ENCODE data around the gene EXOC4.

EXOC4 gene

GRCh38 chr7:133693281-133693680, 440.4 kb downstream of the EXOC4 start:
- no peak overlapping the region for H3K27ac ChIP-seq (ENCODE audit: low read depth, low read length, severe bottlenecking)
- H3K36me3 ChIP-seq (ENCODE audit: control insufficient read depth, insufficient read depth, low read length): no peaks in the 10 kb centered on the region
- H3K9me3 ChIP-seq (ENCODE audit: control insufficient read depth, low read length): no peaks in the 10 kb centered on the region
- no peak overlapping the region for H3K4me3 ChIP-seq (ENCODE audit: extremely low read depth, insufficient read depth, low read length, poor library complexity, severe bottlenecking)
- H3K4me1 ChIP-seq (ENCODE audit: control insufficient read depth, insufficient read depth, low read length, poor library complexity, severe bottlenecking): peaks cover 1% of the 10 kb centered on the region
- 94 to 100% methylated on average over 2 to 3 of the region's 5 CpGs for WGBS, 2 experiments (ENCODE audit: insufficient coverage in 2 of 2)

- 83 to 93% methylated on average over 2 to 3 of the region's 4 CpGs for WGBS, 2 experiments (ENCODE audit: insufficient coverage in 2 of 2)
- no peak overlapping the region for H3K4me3 ChIP-seq (ENCODE audit: extremely low read depth, insufficient read depth, low read length, poor library complexity, severe bottlenecking)
- H3K27ac ChIP-seq (ENCODE audit: low read depth, low read length, severe bottlenecking): no peak overlapping the region
- no peaks in the 10 kb centered on the region for H3K9me3 ChIP-seq (ENCODE audit: control insufficient read depth, low read length)
- no peaks in the 10 kb centered on the region for H3K36me3 ChIP-seq (ENCODE audit: control insufficient read depth, insufficient read depth, low read length)
- peaks cover 3% of the 10 kb centered on the region for H3K4me1 ChIP-seq (ENCODE audit: control insufficient read depth, insufficient read depth, low read length, poor library complexity, severe bottlenecking)
Measured at GRCh38 chr7:133696056-133696455, 443.2 kb downstream of the EXOC4 start.

GRCh38 chr7:133697585-133697984, 444.7 kb downstream of the EXOC4 start:
- peaks cover 3% of the 10 kb centered on the region for H3K4me1 ChIP-seq (ENCODE audit: control insufficient read depth, insufficient read depth, low read length, poor library complexity, severe bottlenecking)
- WGBS, 2 experiments (ENCODE audit: insufficient coverage in 2 of 2): 90 to 95% methylated on average over 2 to 3 of the region's 4 CpGs
- no peaks in the 10 kb centered on the region for H3K36me3 ChIP-seq (ENCODE audit: control insufficient read depth, insufficient read depth, low read length)
- H3K4me3 ChIP-seq (ENCODE audit: extremely low read depth, insufficient read depth, low read length, poor library complexity, severe bottlenecking): no peak overlapping the region
- no peaks in the 10 kb centered on the region for H3K9me3 ChIP-seq (ENCODE audit: control insufficient read depth, low read length)
- no peak overlapping the region for H3K27ac ChIP-seq (ENCODE audit: low read depth, low read length, severe bottlenecking)

GRCh38 chr7:133698127-133698526, 445.2 kb downstream of the EXOC4 start:
- H3K27ac ChIP-seq (ENCODE audit: low read depth, low read length, severe bottlenecking): no peak overlapping the region
- 80 to 88% methylated on average over 2 to 3 of the region's 6 CpGs for WGBS, 2 experiments (ENCODE audit: insufficient coverage in 2 of 2)
- no peaks in the 10 kb centered on the region for H3K36me3 ChIP-seq (ENCODE audit: control insufficient read depth, insufficient read depth, low read length)
- no peaks in the 10 kb centered on the region for H3K9me3 ChIP-seq (ENCODE audit: control insufficient read depth, low read length)
- H3K4me3 ChIP-seq (ENCODE audit: extremely low read depth, insufficient read depth, low read length, poor library complexity, severe bottlenecking): no peak overlapping the region
- peaks cover 3% of the 10 kb centered on the region for H3K4me1 ChIP-seq (ENCODE audit: control insufficient read depth, insufficient read depth, low read length, poor library complexity, severe bottlenecking)

- Histone ChIP-seq H3K36me3 (ENCODE audit: control insufficient read depth, insufficient read depth, low read length) (no peaks in the 10 kb centered on the region), H3K9me3 (ENCODE audit: control insufficient read depth, low read length) (no peaks in the 10 kb centered on the region), H3K27ac (ENCODE audit: low read depth, low read length, severe bottlenecking) (no peak overlapping the region), H3K4me1 (ENCODE audit: control insufficient read depth, insufficient read depth, low read length, poor library complexity, severe bottlenecking) (peaks cover 6% of the 10 kb centered on the region), H3K4me3 (ENCODE audit: extremely low read depth, insufficient read depth, low read length, poor library complexity, severe bottlenecking) (no peak overlapping the region)
- WGBS, 2 experiments (ENCODE audit: insufficient coverage in 2 of 2): 87 to 98% methylated on average over 3 of the region's 4 CpGs
Measured at GRCh38 chr7:133699386-133699785, 446.5 kb downstream of the EXOC4 start.

GRCh38 chr7:133702078-133702477, 449.2 kb downstream of the EXOC4 start:
- no peaks in the 10 kb centered on the region for H3K36me3 ChIP-seq (ENCODE audit: control insufficient read depth, insufficient read depth, low read length)
- peaks cover 6% of the 10 kb centered on the region for H3K4me1 ChIP-seq (ENCODE audit: control insufficient read depth, insufficient read depth, low read length, poor library complexity, severe bottlenecking)
- no peaks in the 10 kb centered on the region for H3K9me3 ChIP-seq (ENCODE audit: control insufficient read depth, low read length)
- H3K4me3 ChIP-seq (ENCODE audit: extremely low read depth, insufficient read depth, low read length, poor library complexity, severe bottlenecking): no peak overlapping the region
- 80 to 100% methylated on average over 1 of the region's 7 CpGs for WGBS, 2 experiments (ENCODE audit: insufficient coverage in 2 of 2)
- H3K27ac ChIP-seq (ENCODE audit: low read depth, low read length, severe bottlenecking): no peak overlapping the region

- peaks cover 6% of the 10 kb centered on the region for H3K4me1 ChIP-seq (ENCODE audit: control insufficient read depth, insufficient read depth, low read length, poor library complexity, severe bottlenecking)
- no peak overlapping the region for H3K4me3 ChIP-seq (ENCODE audit: extremely low read depth, insufficient read depth, low read length, poor library complexity, severe bottlenecking)
- H3K9me3 ChIP-seq (ENCODE audit: control insufficient read depth, low read length): no peaks in the 10 kb centered on the region
- 100% methylated on average over 1 of the region's 2 CpGs; no CpG with 5 or more reads in 1 of the 2 experiments for WGBS, 2 experiments (ENCODE audit: insufficient coverage in 2 of 2)
- H3K27ac ChIP-seq (ENCODE audit: low read depth, low read length, severe bottlenecking): no peak overlapping the region
- H3K36me3 ChIP-seq (ENCODE audit: control insufficient read depth, insufficient read depth, low read length): no peaks in the 10 kb centered on the region
Measured at GRCh38 chr7:133702960-133703359, 450.1 kb downstream of the EXOC4 start.

GRCh38 chr7:133703547-133703946, 450.7 kb downstream of the EXOC4 start:
- WGBS, 2 experiments (ENCODE audit: insufficient coverage in 2 of 2): 92 to 97% methylated on average over 3 of the region's 4 CpGs
- H3K4me3 ChIP-seq (ENCODE audit: extremely low read depth, insufficient read depth, low read length, poor library complexity, severe bottlenecking): no peak overlapping the region
- peaks cover 3% of the 10 kb centered on the region for H3K4me1 ChIP-seq (ENCODE audit: control insufficient read depth, insufficient read depth, low read length, poor library complexity, severe bottlenecking)
- H3K9me3 ChIP-seq (ENCODE audit: control insufficient read depth, low read length): no peaks in the 10 kb centered on the region
- no peak overlapping the region for H3K27ac ChIP-seq (ENCODE audit: low read depth, low read length, severe bottlenecking)
- no peaks in the 10 kb centered on the region for H3K36me3 ChIP-seq (ENCODE audit: control insufficient read depth, insufficient read depth, low read length)

- no peak overlapping the region for H3K27ac ChIP-seq (ENCODE audit: low read depth, low read length, severe bottlenecking)
Measured at GRCh38 chr7:133704453-133704852, 451.6 kb downstream of the EXOC4 start.

GRCh38 chr7:133705596-133705995, 452.7 kb downstream of the EXOC4 start:
- no peaks in the 10 kb centered on the region for H3K36me3 ChIP-seq (ENCODE audit: control insufficient read depth, insufficient read depth, low read length)
- H3K9me3 ChIP-seq (ENCODE audit: control insufficient read depth, low read length): no peaks in the 10 kb centered on the region
- no peak overlapping the region for H3K27ac ChIP-seq (ENCODE audit: low read depth, low read length, severe bottlenecking)
- no peak overlapping the region for H3K4me3 ChIP-seq (ENCODE audit: extremely low read depth, insufficient read depth, low read length, poor library complexity, severe bottlenecking)
- WGBS, 2 experiments (ENCODE audit: insufficient coverage in 2 of 2): 71 to 76% methylated on average over 6 to 7 of the region's 8 CpGs
- H3K4me1 ChIP-seq (ENCODE audit: control insufficient read depth, insufficient read depth, low read length, poor library complexity, severe bottlenecking): peaks cover 3% of the 10 kb centered on the region

More at GRCh38 chr7:133704453-133704852, 451.6 kb downstream of the EXOC4 start:
- 67 to 96% methylated on average over 1 to 2 of the region's 2 CpGs for WGBS, 2 experiments (ENCODE audit: insufficient coverage in 2 of 2)
- no peaks in the 10 kb centered on the region for H3K36me3 ChIP-seq (ENCODE audit: control insufficient read depth, insufficient read depth, low read length)
- H3K4me3 ChIP-seq (ENCODE audit: extremely low read depth, insufficient read depth, low read length, poor library complexity, severe bottlenecking): no peak overlapping the region
- H3K4me1 ChIP-seq (ENCODE audit: control insufficient read depth, insufficient read depth, low read length, poor library complexity, severe bottlenecking): peaks cover 3% of the 10 kb centered on the region
- H3K9me3 ChIP-seq (ENCODE audit: control insufficient read depth, low read length): no peaks in the 10 kb centered on the region

GRCh38 chr7:133706016-133706415, 453.1 kb downstream of the EXOC4 start:
- WGBS, 2 experiments (ENCODE audit: insufficient coverage in 2 of 2): no CpG with 5 or more reads among the region's 1 CpG

More at GRCh38 chr7:133706016-133706415, 453.1 kb downstream of the EXOC4 start:
- H3K4me1 ChIP-seq (ENCODE audit: control insufficient read depth, insufficient read depth, low read length, poor library complexity, severe bottlenecking): peaks cover 3% of the 10 kb centered on the region
- H3K27ac ChIP-seq (ENCODE audit: low read depth, low read length, severe bottlenecking): no peak overlapping the region
- H3K36me3 ChIP-seq (ENCODE audit: control insufficient read depth, insufficient read depth, low read length): no peaks in the 10 kb centered on the region
- H3K9me3 ChIP-seq (ENCODE audit: control insufficient read depth, low read length): no peaks in the 10 kb centered on the region
- H3K4me3 ChIP-seq (ENCODE audit: extremely low read depth, insufficient read depth, low read length, poor library complexity, severe bottlenecking): no peak overlapping the region
